ENCODE results near the gene GAP43.

Gene GAP43

GRCh38 chr3:115627180-115628074, 4.1 kb downstream of the GAP43 start:
- DNase-seq: no peak

DNA sequence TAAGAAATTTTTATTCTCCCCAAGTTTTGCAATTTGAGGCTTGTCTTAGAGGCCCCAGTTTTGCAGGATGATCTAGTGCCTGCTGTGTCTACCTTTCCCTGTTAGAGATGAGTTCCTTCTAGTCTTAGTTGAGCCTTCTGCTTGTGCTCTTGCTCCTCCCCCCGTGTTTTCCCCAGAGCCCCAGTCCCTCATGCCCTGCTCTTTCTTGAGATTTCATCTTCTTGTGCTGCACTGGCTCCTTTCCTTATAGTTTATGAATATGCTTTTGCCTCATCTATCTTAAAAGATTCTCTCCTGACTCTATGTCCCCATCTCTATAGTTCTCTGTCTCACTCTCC, 4.7 kb downstream of the GAP43 start:
- no peak for DNase-seq

- no peak for DNase-seq
Observed at GRCh38 chr3:115630850-115631249, 7.5 kb downstream of the GAP43 start.

- DNase-seq: no peak
Observed at GRCh38 chr3:115632026-115632425, 8.7 kb downstream of the GAP43 start.

DNA sequence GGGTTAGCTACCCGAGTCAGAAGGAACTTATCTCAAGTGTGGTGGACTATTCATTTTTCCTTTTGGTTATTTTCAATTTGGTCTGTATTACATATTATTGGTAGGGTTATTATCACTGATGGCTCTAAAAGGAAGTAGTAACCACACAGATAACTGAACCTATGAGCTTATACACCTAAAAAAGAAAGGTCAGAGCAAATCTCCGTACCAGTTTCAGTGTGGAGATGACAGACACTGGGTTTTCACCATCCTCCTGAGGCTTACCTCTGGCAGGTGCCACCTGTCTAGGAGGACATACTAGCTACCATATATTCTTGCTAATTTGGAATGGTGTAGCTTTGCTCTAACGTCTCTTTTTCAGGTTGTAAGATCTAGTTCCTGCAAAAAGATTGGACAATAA, 10.2 kb downstream of the GAP43 start:
- DNase-seq: no peak

DNA sequence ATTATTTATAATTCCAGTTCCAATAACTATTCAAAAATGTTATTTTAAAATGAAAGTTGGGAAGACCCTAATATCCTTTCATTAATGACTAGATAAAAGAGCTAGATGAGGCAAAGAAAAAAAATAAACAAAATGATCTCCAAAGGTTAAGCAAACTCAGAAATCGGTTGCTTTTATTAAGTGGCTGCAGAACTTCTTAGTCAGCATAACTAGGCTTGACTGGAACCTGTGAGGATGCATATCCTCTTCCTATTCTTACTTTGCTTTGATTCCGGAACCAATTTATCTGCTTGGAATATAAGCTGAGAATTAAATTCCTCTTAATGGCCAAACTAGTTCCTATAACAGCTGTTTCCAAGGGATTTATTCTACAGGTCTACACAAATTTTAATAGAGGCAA, 10.7 kb downstream of the GAP43 start:
- DNase-seq: no peak

- DNase-seq: no peak
Observed at GRCh38 chr3:115635406-115635805, 12.1 kb downstream of the GAP43 start.

DNA sequence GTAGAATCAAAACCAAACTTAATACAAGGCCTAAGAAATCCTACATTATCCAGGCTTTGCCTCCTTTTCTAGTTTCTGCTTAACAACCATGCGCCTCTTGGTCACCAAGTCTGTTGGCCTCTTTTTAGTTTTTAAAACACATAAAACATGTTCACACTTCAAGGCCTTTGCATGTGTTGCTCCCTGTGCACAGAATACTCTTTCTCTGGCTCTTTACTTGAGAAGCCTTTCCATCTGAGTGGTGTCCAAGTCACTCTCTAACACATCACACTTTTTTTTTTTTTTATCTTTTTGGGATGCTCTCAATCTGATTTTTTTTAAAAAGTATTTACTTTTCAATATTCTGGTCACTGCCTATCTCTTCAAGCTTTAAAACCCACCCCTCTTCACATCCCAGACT, 14.9 kb downstream of the GAP43 start:
- DNase-seq: no peak

DNA sequence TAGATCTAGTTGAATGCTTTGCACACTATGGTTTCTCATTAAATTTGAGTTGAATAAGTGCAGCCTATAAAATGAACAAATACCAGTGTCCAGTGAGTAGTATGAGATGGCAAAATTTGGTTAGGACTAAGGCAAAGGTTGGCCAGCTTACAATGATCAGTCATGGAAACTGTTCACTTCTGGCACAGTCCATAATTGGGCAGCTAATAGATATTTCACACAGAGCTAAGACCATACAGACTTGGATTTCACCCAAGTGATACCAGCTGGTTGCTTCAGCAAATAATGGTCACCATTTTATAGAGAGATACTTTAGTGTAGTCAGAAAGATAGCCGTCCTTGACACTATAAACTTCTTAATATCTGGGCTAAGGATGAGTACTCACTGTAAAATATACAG, 15.7 kb downstream of the GAP43 start:
- DNase-seq: no peak

GRCh38 chr3:115644391-115644790, 21.1 kb downstream of the GAP43 start:
- DNase-seq: no peak

GRCh38 chr3:115646027-115646690, 22.8 kb downstream of the GAP43 start:
- no peak for DNase-seq

- no peak for DNase-seq
Observed at GRCh38 chr3:115648559-115648958, 25.2 kb downstream of the GAP43 start.

DNA sequence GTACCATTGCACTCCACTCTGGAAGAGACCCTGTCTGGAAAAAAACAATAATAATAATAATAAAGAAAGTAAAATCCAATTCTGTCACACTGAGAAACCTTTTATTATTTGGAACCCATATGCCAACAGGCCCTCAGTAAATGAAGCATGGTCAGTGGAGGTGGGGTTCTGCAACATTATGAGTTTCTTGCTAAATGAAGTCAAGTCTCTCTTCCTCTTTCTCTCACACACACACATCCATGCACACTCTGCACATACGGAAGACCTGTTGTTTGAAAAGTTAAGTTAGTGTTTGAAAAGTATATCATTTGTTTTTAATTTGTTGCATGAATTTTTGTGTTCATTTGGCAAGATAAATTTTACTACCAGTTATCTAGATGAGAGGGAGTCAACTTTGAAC, 27.8 kb downstream of the GAP43 start:
- DNase-seq: no peak

DNA sequence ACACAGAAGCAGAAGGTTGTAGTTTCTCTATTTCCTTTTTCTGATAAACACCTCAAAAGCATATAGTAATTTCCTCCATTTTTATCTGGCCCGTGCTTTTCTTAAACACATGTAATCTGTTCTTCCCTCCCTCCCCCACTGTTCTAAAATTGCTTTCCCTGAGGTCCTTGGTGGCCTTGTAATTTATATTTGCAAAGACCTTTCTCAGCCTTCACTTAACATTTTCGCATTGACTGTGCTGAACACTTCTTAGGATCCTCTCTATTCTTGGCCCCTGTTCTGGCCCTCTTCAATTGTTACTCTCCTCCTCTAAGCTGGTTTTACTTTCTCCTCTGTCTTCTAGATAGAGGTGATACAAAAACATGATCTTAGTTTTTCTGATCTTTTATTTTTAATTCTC, 28.3 kb downstream of the GAP43 start:
- DNase-seq: no peak

DNA sequence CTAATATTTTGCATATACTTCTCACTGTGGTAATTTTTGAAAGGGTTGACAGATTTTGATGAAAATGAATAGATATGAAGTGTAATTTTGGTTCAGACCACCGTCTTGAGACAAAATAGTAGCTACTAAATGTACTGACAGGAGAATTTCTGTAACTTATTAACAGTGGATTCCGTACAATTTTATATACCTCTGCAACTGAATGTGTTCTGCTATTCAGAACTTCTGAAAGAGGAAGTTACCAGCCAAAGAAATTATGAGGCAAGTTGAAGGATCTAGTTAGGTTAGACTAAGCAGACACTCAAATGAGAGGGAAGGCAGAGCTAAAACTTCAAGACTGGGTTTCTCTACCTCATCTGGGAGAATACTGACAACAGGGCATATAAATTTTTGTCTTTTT, 29.4 kb downstream of the GAP43 start:
- DNase-seq: no peak

GRCh38 chr3:115655761-115656282, 32.5 kb downstream of the GAP43 start:
- DNase-seq: no peak

- no peak for DNase-seq
Observed at GRCh38 chr3:115657168-115657567, 33.9 kb downstream of the GAP43 start.

DNA sequence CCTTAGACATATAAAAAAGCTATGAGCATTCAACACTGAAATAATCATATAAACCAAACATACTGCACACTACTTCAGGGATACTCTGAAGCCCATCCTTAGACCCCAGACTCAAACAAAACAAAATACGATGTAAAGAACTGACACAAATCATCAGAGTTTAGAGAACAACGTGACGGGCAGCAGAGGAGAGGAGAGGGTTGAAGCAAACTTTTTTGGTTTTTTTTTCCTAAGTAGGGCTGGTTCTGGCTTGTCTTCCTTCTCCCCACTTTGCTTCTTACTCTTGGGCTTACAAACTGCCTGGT, 34.7 kb downstream of the GAP43 start:
- no peak for DNase-seq

DNA sequence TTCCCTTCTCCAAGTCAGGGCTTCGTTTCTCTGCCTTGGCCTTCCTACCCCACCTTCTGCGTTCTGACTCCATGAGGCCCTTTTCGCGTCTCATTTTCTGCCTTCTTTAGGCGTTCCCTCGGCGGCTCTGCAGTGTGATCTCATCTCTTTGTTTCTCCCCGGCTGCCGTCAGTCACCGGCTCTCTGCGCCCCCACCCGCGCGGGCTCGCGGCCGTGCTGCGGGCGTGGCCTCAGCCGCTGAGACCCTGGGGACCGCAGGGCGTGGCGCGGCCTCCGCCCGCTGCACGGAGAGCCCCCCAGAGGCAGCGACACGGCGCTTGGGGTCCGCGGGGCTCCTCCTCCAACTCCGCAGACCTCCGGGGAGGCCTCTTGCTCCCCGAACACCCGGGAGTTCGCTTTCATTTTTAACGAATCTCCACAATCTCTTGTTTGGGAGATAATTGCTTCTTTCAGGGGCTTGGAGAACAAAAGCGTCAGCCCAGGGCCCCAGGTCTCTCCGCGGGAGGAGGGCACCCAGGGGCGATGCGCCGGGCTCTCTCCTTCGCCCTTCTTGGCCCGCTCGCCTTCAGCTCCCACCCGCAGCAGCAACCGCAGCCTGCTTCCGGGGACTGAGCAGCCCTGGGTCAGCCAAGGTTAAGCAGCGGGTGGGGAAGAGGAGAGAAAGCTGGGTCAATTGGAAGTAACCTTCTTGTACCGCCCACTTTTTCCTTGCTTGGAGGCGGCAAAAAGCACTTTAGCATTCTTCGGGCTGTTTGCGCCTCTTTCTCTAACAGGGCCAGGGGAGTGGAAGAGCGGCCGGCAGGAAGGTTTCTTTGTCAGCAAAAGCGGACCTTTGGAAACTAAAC, 35.2 kb downstream of the GAP43 start:
- DNase-seq: peak; percentile 28

- DNase-seq: no peak
Observed at GRCh38 chr3:115659253-115660220, 36.2 kb downstream of the GAP43 start.

GRCh38 chr3:115660646-115661337, 37.5 kb downstream of the GAP43 start:
- no peak for DNase-seq

DNA sequence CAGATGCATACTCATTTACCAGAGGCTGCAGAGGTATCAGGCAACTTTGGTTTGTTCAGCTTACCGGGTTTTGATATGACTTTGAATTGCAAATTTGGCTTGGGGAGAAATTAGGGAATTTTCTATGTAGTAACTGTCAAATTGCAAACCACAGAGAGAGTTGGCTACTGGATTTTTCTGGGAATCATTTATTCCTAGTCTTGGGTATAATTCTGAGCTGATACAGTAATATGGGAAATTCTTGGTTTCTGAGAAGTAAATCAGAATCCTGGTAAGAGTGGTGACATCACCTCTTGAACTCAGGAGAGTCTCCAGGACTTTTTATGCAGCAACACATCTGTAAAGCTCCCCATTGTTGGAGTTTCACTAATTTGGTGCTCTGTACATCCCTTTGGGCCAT, 39.0 kb downstream of the GAP43 start:
- no peak for DNase-seq

All from NK-92 treated with Interleukin-12 subunit alpha and Interleukin-12 subunit beta, amount 100 ng/mL, for 24 hours (cell line).